Cardiac muscle cell (in vitro differentiated cells and primary cell): Measurements from ENCODE around the gene CRB3. TPM values are rescaled to one million over a fixed set of nuclear protein-coding genes. Genes with fewer than 3 reads are reported as not detected.

ENCODE experiments used
- DNase-seq, 2 donors: peaks; one replicate each; pipeline versions ENCODE4 v3.0.0 to v3.0.0-alpha.2; 2010 to 2017; ENCODE audit warnings: low read depth in 1 of 2, low spot score in 1 of 2
- H3K27ac ChIP-seq: fragments of 200-600 bp; sonication (generic); 2 replicates; pipeline ENCODE4 v1.5.1; 2016
- H3K27me3 ChIP-seq: fragments of 200-600 bp; sonication (generic); 2 replicates; pipeline ENCODE4 v1.6.0; 2016; ENCODE audit warnings: control low read depth
- H3K36me3 ChIP-seq: fragments of 200-600 bp; sonication (generic); 2 replicates; pipeline ENCODE4 v1.5.1; 2016; ENCODE audit warnings: control low read depth
- H3K4me1 ChIP-seq: fragments of 200-600 bp; sonication (generic); 2 replicates; pipeline ENCODE4 v1.8.1; 2017; ENCODE audit warnings: low read depth, mild to moderate bottlenecking, mixed run types
- H3K4me3 ChIP-seq: fragments of 200-600 bp; sonication (generic); 2 replicates; pipeline ENCODE4 v1.5.1; 2016; ENCODE audit warnings: mild to moderate bottlenecking
- H3K9me3 ChIP-seq: fragments of 200-600 bp; sonication (generic); 2 replicates; pipeline ENCODE4 v1.5.1; 2017; ENCODE audit warnings: low read depth, mild to moderate bottlenecking, control low read depth
- CTCF ChIP-seq: IDR thresholded peaks from 2 replicates; pipeline ENCODE4 v1.5.1; 2012; ENCODE audit warnings: low read depth, mild to moderate bottlenecking, low read length
- polyA plus RNA-seq: library from polyadenylated mRNA; unstranded; fragments of >200 nt; fragmentation: Nextera tagmentation; extraction: Ambion mirVana; gene quantifications from 2 replicates; pipeline ENCODE4 v1.2.1, GENCODE V29; 2016
- total RNA-seq: library from RNA; depleted of rRNA; stranded (reverse); fragments of >200 nt; gene quantifications from 2 replicates; pipeline ENCODE4 v1.2.3, GENCODE V29; 2016

Gene CRB3
- total and polyA plus RNA-seq, 2 experiments from 2014 or later, result 1.1 to 2.9 TPM

- H3K27me3 ChIP-seq, result peaks cover 12% of the 10 kb centered on the region
- no peaks in the 10 kb centered on the region for H3K4me1 ChIP-seq
- no peaks in the 10 kb centered on the region for H3K36me3 ChIP-seq
- H3K9me3 ChIP-seq, result no peaks in the 10 kb centered on the region
- H3K27ac ChIP-seq, result no peak overlapping the region
- DNase-seq, result no peak
- H3K4me3 ChIP-seq, result no peak overlapping the region
- no peak for TF ChIP-seq CTCF
These were observed 8.6 kb downstream of the CRB3 start for GRCh38 chr19:6472713-6473112.

- TF ChIP-seq CTCF, result no peak
- no peaks in the 10 kb centered on the region for H3K4me1 ChIP-seq
- H3K9me3 ChIP-seq, result no peaks in the 10 kb centered on the region
- no peak for DNase-seq
- H3K27ac ChIP-seq, result no peak overlapping the region
- H3K4me3 ChIP-seq, result no peak overlapping the region
- no peaks in the 10 kb centered on the region for H3K36me3 ChIP-seq
- H3K27me3 ChIP-seq, result peaks cover 12% of the 10 kb centered on the region
These were observed 9.6 kb downstream of the CRB3 start for GRCh38 chr19:6473647-6474046.

- Histone ChIP-seq H3K27ac (no peak overlapping the region), H3K4me1 (no peaks in the 10 kb centered on the region), H3K9me3 (no peaks in the 10 kb centered on the region), H3K27me3 (peaks cover 12% of the 10 kb centered on the region), H3K36me3 (no peaks in the 10 kb centered on the region), H3K4me3 (peak overlapping the region; percentile 27)
- no peak for TF ChIP-seq CTCF
- DNase-seq, result peak in 1 of 2 donors; percentile 47
These were observed 11.4 kb downstream of the CRB3 start for GRCh38 chr19:6475321-6476108.

- Histone ChIP-seq H3K27ac (no peak overlapping the region), H3K4me3 (peak overlapping the region; percentile 27), H3K4me1 (no peaks in the 10 kb centered on the region), H3K36me3 (no peaks in the 10 kb centered on the region), H3K9me3 (no peaks in the 10 kb centered on the region), H3K27me3 (peaks cover 12% of the 10 kb centered on the region)
- peak; percentile 49 to 100 for DNase-seq
- no peak for TF ChIP-seq CTCF
These were observed 12.3 kb downstream of the CRB3 start for GRCh38 chr19:6476155-6476895.

GRCh38 chr19:6476896-6477431 lies 12.9 kb downstream of the CRB3 start:
- Histone ChIP-seq H3K27me3 (peaks cover 12% of the 10 kb centered on the region), H3K9me3 (no peaks in the 10 kb centered on the region), H3K4me3 (peak overlapping the region; percentile 27), H3K4me1 (no peaks in the 10 kb centered on the region), H3K27ac (no peak overlapping the region), H3K36me3 (no peaks in the 10 kb centered on the region)
- no peak for TF ChIP-seq CTCF
- no peak for DNase-seq
